CD4-positive, CD25-positive, alpha-beta regulatory T cell (primary cell): ENCODE data around the gene CEP170B. TPM values are rescaled to one million over a fixed set of nuclear protein-coding genes. Genes with fewer than 3 reads are reported as not detected.
"Not testable (repeated sequence)": the region's sequence is repeated elsewhere in the genome, so short reads cannot be mapped to it uniquely, and the experiment has no call there.

Experiments
- ATAC-seq, 2 donors: fragments of 150-1000 bp; cut with Tn5 transposase; one replicate each; pipeline ENCODE4 v1.10.0; 2021; ENCODE audit warnings: low read depth in 2 of 2, moderate number of reproducible peaks in 2 of 2, moderate library complexity in 1 of 2
- DNase-seq, 3 donors: peaks; one replicate each; pipeline versions ENCODE4 v3.0.0 to v3.0.0-alpha.2; 2012 to 2022; ENCODE audit warnings: mixed read lengths in 1 of 3
- H3K27ac ChIP-seq: one replicate; pipeline ENCODE4 v1.7.0; 2013; ENCODE audit warnings: mild to moderate bottlenecking, low read length; ENCODE audit not compliant: insufficient read depth, poor library complexity, severe bottlenecking
- H3K27me3 ChIP-seq: one replicate; pipeline ENCODE4 v1.7.0; 2013; ENCODE audit warnings: low read length; ENCODE audit not compliant: control insufficient read depth, insufficient read depth
- H3K36me3 ChIP-seq: one replicate; pipeline ENCODE4 v1.7.0; 2013; ENCODE audit warnings: mild to moderate bottlenecking, low read length, moderate library complexity; ENCODE audit not compliant: control insufficient read depth, insufficient read depth
- H3K4me1 ChIP-seq: 2 replicates; pipeline ENCODE4 v1.7.0; 2013; ENCODE audit warnings: mild to moderate bottlenecking, low read length; ENCODE audit not compliant: insufficient read depth, control insufficient read depth, poor library complexity, severe bottlenecking
- H3K4me3 ChIP-seq: one replicate; pipeline ENCODE4 v1.7.0; 2013; ENCODE audit warnings: low read depth, mild to moderate bottlenecking, low read length, moderate library complexity
- H3K9me3 ChIP-seq, 2 experiments: 1 replicate in 1 of 2; 2 replicates in 1 of 2; pipeline ENCODE4 v1.7.0; 2013; ENCODE audit warnings: low read length in 2 of 2, mild to moderate bottlenecking in 1 of 2, moderate library complexity in 1 of 2; ENCODE audit not compliant: control insufficient read depth in 2 of 2
- H3K27ac Mint-ChIP-seq, 3 donors: one replicate each; pipeline ENCODE4 v1.8.0; 2020 to 2022; ENCODE audit warnings: mild to moderate bottlenecking in 3 of 3, mixed read lengths in 3 of 3, moderate library complexity in 2 of 3
- H3K27me3 Mint-ChIP-seq: one replicate; pipeline ENCODE4 v1.8.0; 2022; ENCODE audit warnings: mild to moderate bottlenecking, mixed read lengths
- H3K36me3 Mint-ChIP-seq: one replicate; pipeline ENCODE4 v1.8.0; 2020; ENCODE audit warnings: mixed read lengths
- H3K4me1 Mint-ChIP-seq, 4 donors: one replicate each; pipeline ENCODE4 v1.8.0; 2020 to 2022; ENCODE audit warnings: mixed read lengths in 4 of 4, mild to moderate bottlenecking in 1 of 4
- H3K4me3 Mint-ChIP-seq, 4 donors: one replicate each; pipeline ENCODE4 v1.8.0; 2020 to 2022; ENCODE audit warnings: mild to moderate bottlenecking in 4 of 4, mixed read lengths in 4 of 4, moderate library complexity in 3 of 4
- H3K9me3 Mint-ChIP-seq, 7 donors: one replicate each; pipeline ENCODE4 v1.8.0; 2020 to 2022; ENCODE audit warnings: mixed read lengths in 7 of 7, mild to moderate bottlenecking in 3 of 7, moderate library complexity in 2 of 7
- polyA plus RNA-seq, 4 donors: library from polyadenylated mRNA; unstranded; fragments of 300-500 nt; fragmentation: Illumina TruSeq; gene quantifications; one replicate each; pipeline ENCODE4 v1.2.3, GENCODE V29; 2021
- total RNA-seq: library from RNA; stranded (reverse); gene quantifications from one replicate; pipeline ENCODE4 v1.2.3, GENCODE V29; 2022

CEP170B gene
- total and polyA plus RNA-seq, 5 donors from 2014 or later = 0.03 to 3.1 TPM; not detected in 3

- Mint-ChIP-seq H3K9me3 (no peaks in the 10 kb centered on the region), H3K4me3 (no peak overlapping the region), H3K27ac (no peak overlapping the region), H3K27me3 (peaks cover 25% of the 10 kb centered on the region), H3K4me1 (peaks cover 0 to 5% (median 1%) of the 10 kb centered on the region in 4 donors), H3K36me3 (no peaks in the 10 kb centered on the region)
- Histone ChIP-seq H3K4me3 (no peak overlapping the region), H3K9me3 (no peaks in the 10 kb centered on the region), H3K27me3 (no peaks in the 10 kb centered on the region), H3K27ac (no peak overlapping the region), H3K4me1 (no peaks in the 10 kb centered on the region), H3K36me3 (no peaks in the 10 kb centered on the region)
- no peak for ATAC-seq
- no peak for DNase-seq
Observed at GRCh38 chr14:104897330-104898194, 32.5 kb downstream of the CEP170B start.

GRCh38 chr14:104898195-104898558 lies 33.1 kb downstream of the CEP170B start:
- Mint-ChIP-seq H3K27me3 (peaks cover 25% of the 10 kb centered on the region), H3K27ac (no peak overlapping the region), H3K4me1 (peaks cover 0 to 5% (median 1%) of the 10 kb centered on the region in 4 donors), H3K36me3 (no peaks in the 10 kb centered on the region), H3K4me3 (peak overlapping the region in 1 of 4 donors; percentile 54), H3K9me3 (no peaks in the 10 kb centered on the region)
- ATAC-seq (no peak), DNase-seq (no peak)
- Histone ChIP-seq H3K4me1 (no peaks in the 10 kb centered on the region), H3K4me3 (no peak overlapping the region), H3K27me3 (no peaks in the 10 kb centered on the region), H3K36me3 (no peaks in the 10 kb centered on the region), H3K9me3 (no peaks in the 10 kb centered on the region), H3K27ac (no peak overlapping the region)

- Histone ChIP-seq H3K27ac (no peak overlapping the region), H3K27me3 (peaks cover 3% of the 10 kb centered on the region), H3K36me3 (no peaks in the 10 kb centered on the region), H3K4me3 (no peak overlapping the region), H3K9me3 (no peaks in the 10 kb centered on the region), H3K4me1 (no peaks in the 10 kb centered on the region)
- Mint-ChIP-seq H3K36me3 (no peaks in the 10 kb centered on the region), H3K27ac (no peak overlapping the region), H3K9me3 (no peaks in the 10 kb centered on the region), H3K4me3 (no peak overlapping the region), H3K27me3 (peaks cover 28% of the 10 kb centered on the region), H3K4me1 (peaks cover 0 to 5% (median 1%) of the 10 kb centered on the region in 4 donors)
- DNase-seq = no peak
- ATAC-seq = no peak
Observed at GRCh38 chr14:104898870-104899510, 33.9 kb downstream of the CEP170B start.

DNA sequence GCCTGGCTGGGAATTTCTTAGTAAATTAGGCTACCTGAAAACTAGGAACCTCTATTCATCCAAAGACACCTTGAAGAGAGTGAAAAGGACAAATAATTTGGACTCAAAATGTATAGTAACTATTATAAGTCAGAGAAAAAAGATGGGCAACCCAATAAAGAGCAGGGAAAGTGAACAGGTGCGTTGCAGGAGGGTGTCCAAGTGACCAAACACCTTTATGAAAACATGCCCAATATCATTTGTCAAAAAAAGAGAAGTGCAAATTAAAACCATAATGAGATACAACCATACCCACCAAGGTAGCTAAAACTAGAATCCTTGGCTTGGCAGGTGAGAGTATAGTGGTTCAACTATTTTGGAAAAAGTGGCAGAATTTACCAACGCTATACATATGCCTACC lies 34.7 kb downstream of the CEP170B start:
- H3K9me3 ChIP-seq = no peaks in the 10 kb centered on the region
- Mint-ChIP-seq H3K27ac (no peak overlapping the region), H3K27me3 (peaks cover 30% of the 10 kb centered on the region), H3K4me1 (peaks cover 0 to 5% (median 1%) of the 10 kb centered on the region in 4 donors), H3K36me3 (no peaks in the 10 kb centered on the region), H3K9me3 (no peaks in the 10 kb centered on the region), H3K4me3 (no peak overlapping the region)
- ATAC-seq = no peak
- peaks cover 5% of the 10 kb centered on the region for H3K27me3 ChIP-seq
- H3K36me3 ChIP-seq = no peaks in the 10 kb centered on the region
- H3K27ac ChIP-seq = no peak overlapping the region
- no peaks in the 10 kb centered on the region for H3K4me1 ChIP-seq
- no peak overlapping the region for H3K4me3 ChIP-seq
- no peak for DNase-seq

DNA sequence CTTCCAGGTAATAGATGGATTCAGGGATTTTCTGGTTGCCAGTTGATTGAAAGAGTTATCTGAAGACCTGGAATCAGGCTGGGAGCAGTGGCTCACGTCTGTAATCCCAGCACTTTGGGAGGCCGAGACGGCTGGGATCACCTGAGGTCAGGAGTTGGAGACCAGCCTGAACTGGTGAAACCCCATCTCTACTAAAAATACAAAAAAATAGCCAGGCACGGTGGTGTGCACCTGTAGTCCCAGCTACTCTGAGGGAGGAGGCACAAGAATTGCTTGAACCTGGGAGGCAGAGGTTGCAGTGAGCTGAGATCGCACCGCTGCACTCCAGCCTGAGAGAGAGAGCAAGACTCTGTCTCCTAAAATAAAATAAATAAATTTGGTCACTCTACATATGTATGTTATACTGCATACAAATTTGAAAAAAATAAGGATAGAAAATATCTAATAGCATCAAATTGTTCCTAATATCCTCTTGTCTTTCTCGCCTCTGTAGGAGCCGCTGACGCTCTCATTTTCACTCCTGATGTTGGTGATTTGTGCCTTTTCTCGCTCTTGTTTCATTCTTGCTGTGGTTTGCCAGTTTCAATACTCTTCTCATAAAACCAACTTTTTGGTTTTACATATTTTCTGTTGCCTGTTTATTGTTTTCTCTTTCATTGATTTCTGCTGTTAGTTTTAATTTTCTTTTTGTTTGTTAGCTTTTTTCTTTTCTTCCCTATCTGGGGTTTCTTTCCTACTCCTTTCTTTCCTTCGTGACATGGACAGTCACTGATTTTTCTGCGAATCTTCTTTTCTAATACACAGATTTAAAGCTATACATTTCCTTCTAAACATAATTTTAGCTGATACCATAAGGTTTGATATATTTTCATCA lies 35.8 kb downstream of the CEP170B start:
- Mint-ChIP-seq H3K36me3 (no peaks in the 10 kb centered on the region), H3K4me3 (no peak overlapping the region), H3K27me3 (peaks cover 30% of the 10 kb centered on the region), H3K9me3 (no peaks in the 10 kb centered on the region), H3K4me1 (peaks cover 0 to 5% (median 1%) of the 10 kb centered on the region in 4 donors), H3K27ac (no peak overlapping the region)
- no peak overlapping the region for H3K27ac ChIP-seq
- H3K36me3 ChIP-seq = no peaks in the 10 kb centered on the region
- H3K4me1 ChIP-seq = no peaks in the 10 kb centered on the region
- H3K9me3 ChIP-seq = no peaks in the 10 kb centered on the region
- peaks cover 5% of the 10 kb centered on the region for H3K27me3 ChIP-seq
- ATAC-seq (no peak), DNase-seq (no peak)
- no peak overlapping the region for H3K4me3 ChIP-seq

DNA sequence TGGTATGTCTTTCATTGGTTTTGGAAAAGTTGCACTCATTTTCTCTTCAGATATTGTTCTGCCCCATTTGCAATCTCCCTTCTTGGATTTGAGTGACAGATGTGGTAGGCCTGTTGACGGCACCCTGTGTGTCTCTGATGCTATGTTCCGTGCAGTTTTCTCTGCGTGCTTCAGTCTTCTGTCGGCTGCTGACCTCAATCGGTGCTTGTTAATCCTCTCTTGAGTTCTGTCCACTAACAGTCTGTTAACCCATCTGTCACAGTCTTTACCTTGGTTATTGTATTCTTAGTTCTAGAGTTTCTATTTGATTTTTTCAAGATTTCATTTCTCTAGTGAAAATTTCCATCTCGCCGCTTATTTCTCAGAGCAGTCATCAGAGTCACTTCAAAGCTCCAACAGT lies 38.9 kb downstream of the CEP170B start:
- Mint-ChIP-seq H3K4me3 (no peak overlapping the region), H3K36me3 (no peaks in the 10 kb centered on the region), H3K4me1 (no peaks in the 10 kb centered on the region), H3K27ac (no peak overlapping the region), H3K27me3 (peaks cover 38% of the 10 kb centered on the region), H3K9me3 (peaks cover 0 to 2% (median 0%) of the 10 kb centered on the region in 7 donors)
- H3K36me3 ChIP-seq = no peaks in the 10 kb centered on the region
- H3K27ac ChIP-seq = no peak overlapping the region
- H3K27me3 ChIP-seq = peaks cover 5% of the 10 kb centered on the region
- ATAC-seq (no peak), DNase-seq (no peak)
- H3K9me3 ChIP-seq = no peaks in the 10 kb centered on the region
- no peaks in the 10 kb centered on the region for H3K4me1 ChIP-seq
- H3K4me3 ChIP-seq = no peak overlapping the region

- not testable (repeated sequence) for H3K4me1 ChIP-seq, DNase-seq, H3K4me3 ChIP-seq, H3K9me3 Mint-ChIP-seq, H3K36me3 Mint-ChIP-seq, H3K27ac Mint-ChIP-seq, H3K9me3 ChIP-seq, H3K36me3 ChIP-seq, H3K27me3 ChIP-seq, H3K27ac ChIP-seq, H3K4me3 Mint-ChIP-seq, ATAC-seq, H3K4me1 Mint-ChIP-seq
- peaks cover 40% of the 10 kb centered on the region for H3K27me3 Mint-ChIP-seq
Observed at GRCh38 chr14:104904650-104905578, 39.8 kb downstream of the CEP170B start.
